ENCODE data around the gene BIRC3.

GRCh38 chr11:102317768-102318103 is 452 bp downstream of the BIRC3 start:
- TF ChIP-seq, protein P1, sequence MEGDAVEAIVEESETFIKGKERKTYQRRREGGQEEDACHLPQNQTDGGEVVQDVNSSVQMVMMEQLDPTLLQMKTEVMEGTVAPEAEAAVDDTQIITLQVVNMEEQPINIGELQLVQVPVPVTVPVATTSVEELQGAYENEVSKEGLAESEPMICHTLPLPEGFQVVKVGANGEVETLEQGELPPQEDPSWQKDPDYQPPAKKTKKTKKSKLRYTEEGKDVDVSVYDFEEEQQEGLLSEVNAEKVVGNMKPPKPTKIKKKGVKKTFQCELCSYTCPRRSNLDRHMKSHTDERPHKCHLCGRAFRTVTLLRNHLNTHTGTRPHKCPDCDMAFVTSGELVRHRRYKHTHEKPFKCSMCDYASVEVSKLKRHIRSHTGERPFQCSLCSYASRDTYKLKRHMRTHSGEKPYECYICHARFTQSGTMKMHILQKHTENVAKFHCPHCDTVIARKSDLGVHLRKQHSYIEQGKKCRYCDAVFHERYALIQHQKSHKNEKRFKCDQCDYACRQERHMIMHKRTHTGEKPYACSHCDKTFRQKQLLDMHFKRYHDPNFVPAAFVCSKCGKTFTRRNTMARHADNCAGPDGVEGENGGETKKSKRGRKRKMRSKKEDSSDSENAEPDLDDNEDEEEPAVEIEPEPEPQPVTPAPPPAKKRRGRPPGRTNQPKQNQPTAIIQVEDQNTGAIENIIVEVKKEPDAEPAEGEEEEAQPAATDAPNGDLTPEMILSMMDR (IDR thresholded peaks at IDR 0.05), result no peak
- TF ChIP-seq ZFX (IDR thresholded peaks at IDR 0.05; ENCODE audit: borderline replicate concordance), result no peak

Data from 22Rv1 (cell line).